ENCODE measurements around the gene PSEN1.

The PSEN1 gene

GRCh38 chr14:73125169-73125588, 11.1 kb upstream of the PSEN1 start:
- Histone ChIP-seq H3K4me3 (ENCODE audit: low read length) (no peak overlapping the region), H3K4me1 (ENCODE audit: control insufficient read depth, insufficient read depth, low read length) (0 out of 2 replicates have a peak, but pooled peaks cover 1% of the 10 kb centered on the region), H3K27ac (ENCODE audit: low read length) (no peak overlapping the region), H3K36me3 (ENCODE audit: control insufficient read depth, insufficient read depth, low read length) (no peaks in the 10 kb centered on the region), H3K27me3 (ENCODE audit: control insufficient read depth, insufficient read depth, low read length) (no peaks in the 10 kb centered on the region), H3K9me3 (ENCODE audit: control insufficient read depth, insufficient read depth, low read length) (no peaks in the 10 kb centered on the region)
- no CpG with 5 or more reads among the region's 5 CpGs for WGBS (ENCODE audit: insufficient coverage, insufficient read length)
- no peak for DNase-seq (ENCODE audit: low read depth, low spot score)

GRCh38 chr14:73125746-73126145, 10.6 kb upstream of the PSEN1 start:
- Histone ChIP-seq H3K4me3 (ENCODE audit: low read length) (no peak overlapping the region), H3K36me3 (ENCODE audit: control insufficient read depth, insufficient read depth, low read length) (no peaks in the 10 kb centered on the region), H3K27ac (ENCODE audit: low read length) (no peak overlapping the region), H3K27me3 (ENCODE audit: control insufficient read depth, insufficient read depth, low read length) (no peaks in the 10 kb centered on the region), H3K4me1 (ENCODE audit: control insufficient read depth, insufficient read depth, low read length) (0 out of 2 replicates have a peak, but pooled peaks cover 1% of the 10 kb centered on the region), H3K9me3 (ENCODE audit: control insufficient read depth, insufficient read depth, low read length) (no peaks in the 10 kb centered on the region)
- DNase-seq (ENCODE audit: low read depth, low spot score), result no peak
- WGBS (ENCODE audit: insufficient coverage, insufficient read length), result no CpG with 5 or more reads among the region's 3 CpGs

GRCh38 chr14:73133795-73134194, 2.5 kb upstream of the PSEN1 start:
- no CpG with 5 or more reads among the region's 3 CpGs for WGBS (ENCODE audit: insufficient coverage, insufficient read length)
- no peaks in the 10 kb centered on the region for H3K9me3 ChIP-seq (ENCODE audit: control insufficient read depth, insufficient read depth, low read length)
- no peak overlapping the region for H3K27ac ChIP-seq (ENCODE audit: low read length)

GRCh38 chr14:73136085-73136386, 271 bp upstream of the PSEN1 start:
- WGBS (ENCODE audit: insufficient coverage, insufficient read length), result no CpG with 5 or more reads among the region's 16 CpGs
- Histone ChIP-seq H3K9me3 (ENCODE audit: control insufficient read depth, insufficient read depth, low read length) (no peaks in the 10 kb centered on the region; the same call in 1 of the 2 replicates), H3K36me3 (ENCODE audit: control insufficient read depth, insufficient read depth, low read length) (no peaks in the 10 kb centered on the region), H3K4me3 (ENCODE audit: low read length) (peak overlapping the region; percentile 76; the same call in 1 of the 2 replicates), H3K27ac (ENCODE audit: low read length) (no peak overlapping the region), H3K27me3 (ENCODE audit: control insufficient read depth, insufficient read depth, low read length) (no peaks in the 10 kb centered on the region), H3K4me1 (ENCODE audit: control insufficient read depth, insufficient read depth, low read length) (peaks cover 6% of the 10 kb centered on the region)
- DNase-seq (ENCODE audit: low read depth, low spot score), result no peak

More at GRCh38 chr14:73133795-73134194, 2.5 kb upstream of the PSEN1 start:
- no peak for DNase-seq (ENCODE audit: low read depth, low spot score)
- Histone ChIP-seq H3K4me1 (ENCODE audit: control insufficient read depth, insufficient read depth, low read length) (peaks cover 4% of the 10 kb centered on the region), H3K27me3 (ENCODE audit: control insufficient read depth, insufficient read depth, low read length) (no peaks in the 10 kb centered on the region), H3K4me3 (ENCODE audit: low read length) (no peak overlapping the region), H3K36me3 (ENCODE audit: control insufficient read depth, insufficient read depth, low read length) (no peaks in the 10 kb centered on the region)

GRCh38 chr14:73140811-73141323, 4.6 kb downstream of the PSEN1 start:
- DNase-seq (ENCODE audit: low read depth, low spot score), result no peak
- Histone ChIP-seq H3K27me3 (ENCODE audit: control insufficient read depth, insufficient read depth, low read length) (no peaks in the 10 kb centered on the region), H3K27ac (ENCODE audit: low read length) (no peak overlapping the region), H3K4me1 (ENCODE audit: control insufficient read depth, insufficient read depth, low read length) (peaks cover 6% of the 10 kb centered on the region), H3K36me3 (ENCODE audit: control insufficient read depth, insufficient read depth, low read length) (no peaks in the 10 kb centered on the region), H3K4me3 (ENCODE audit: low read length) (no peak overlapping the region), H3K9me3 (ENCODE audit: control insufficient read depth, insufficient read depth, low read length) (no peaks in the 10 kb centered on the region; the same call in 1 of the 2 replicates)
- WGBS (ENCODE audit: insufficient coverage, insufficient read length), result no CpG with 5 or more reads among the region's 1 CpG

- Histone ChIP-seq H3K4me3 (ENCODE audit: low read length) (no peak overlapping the region), H3K27ac (ENCODE audit: low read length) (no peak overlapping the region), H3K36me3 (ENCODE audit: control insufficient read depth, insufficient read depth, low read length) (no peaks in the 10 kb centered on the region), H3K4me1 (ENCODE audit: control insufficient read depth, insufficient read depth, low read length) (peaks cover 6% of the 10 kb centered on the region), H3K9me3 (ENCODE audit: control insufficient read depth, insufficient read depth, low read length) (no peaks in the 10 kb centered on the region; the same call in 1 of the 2 replicates), H3K27me3 (ENCODE audit: control insufficient read depth, insufficient read depth, low read length) (no peaks in the 10 kb centered on the region)
- DNase-seq (ENCODE audit: low read depth, low spot score), result no peak
- 100% methylated on average over 1 of the region's 2 CpGs for WGBS (ENCODE audit: insufficient coverage, insufficient read length)
Observed at GRCh38 chr14:73142216-73142615, 5.9 kb downstream of the PSEN1 start.

GRCh38 chr14:73143003-73143402, 6.7 kb downstream of the PSEN1 start:
- Histone ChIP-seq H3K4me3 (ENCODE audit: low read length) (no peak overlapping the region), H3K9me3 (ENCODE audit: control insufficient read depth, insufficient read depth, low read length) (no peaks in the 10 kb centered on the region; the same call in 1 of the 2 replicates), H3K4me1 (ENCODE audit: control insufficient read depth, insufficient read depth, low read length) (0 out of 2 replicates have a peak, but pooled peaks cover 2% of the 10 kb centered on the region), H3K36me3 (ENCODE audit: control insufficient read depth, insufficient read depth, low read length) (no peaks in the 10 kb centered on the region), H3K27ac (ENCODE audit: low read length) (no peak overlapping the region), H3K27me3 (ENCODE audit: control insufficient read depth, insufficient read depth, low read length) (no peaks in the 10 kb centered on the region)
- DNase-seq (ENCODE audit: low read depth, low spot score), result no peak
- WGBS (ENCODE audit: insufficient coverage, insufficient read length), result no CpG with 5 or more reads among the region's 5 CpGs

GRCh38 chr14:73143617-73144016, 7.3 kb downstream of the PSEN1 start:
- H3K9me3 ChIP-seq (ENCODE audit: control insufficient read depth, insufficient read depth, low read length), result no peaks in the 10 kb centered on the region; the same call in 1 of the 2 replicates
- H3K27me3 ChIP-seq (ENCODE audit: control insufficient read depth, insufficient read depth, low read length), result no peaks in the 10 kb centered on the region
- DNase-seq (ENCODE audit: low read depth, low spot score), result no peak
- no peak overlapping the region for H3K4me3 ChIP-seq (ENCODE audit: low read length)
- WGBS (ENCODE audit: insufficient coverage, insufficient read length), result no CpG with 5 or more reads among the region's 3 CpGs
- H3K4me1 ChIP-seq (ENCODE audit: control insufficient read depth, insufficient read depth, low read length), result 0 out of 2 replicates have a peak, but pooled peaks cover 2% of the 10 kb centered on the region
- no peaks in the 10 kb centered on the region for H3K36me3 ChIP-seq (ENCODE audit: control insufficient read depth, insufficient read depth, low read length)
- H3K27ac ChIP-seq (ENCODE audit: low read length), result no peak overlapping the region

GRCh38 chr14:73145371-73145770, 9.1 kb downstream of the PSEN1 start:
- 0 out of 2 replicates have a peak, but pooled peaks cover 2% of the 10 kb centered on the region for H3K4me1 ChIP-seq (ENCODE audit: control insufficient read depth, insufficient read depth, low read length)
- no peak overlapping the region for H3K27ac ChIP-seq (ENCODE audit: low read length)
- H3K4me3 ChIP-seq (ENCODE audit: low read length), result no peak overlapping the region
- DNase-seq (ENCODE audit: low read depth, low spot score), result no peak
- H3K36me3 ChIP-seq (ENCODE audit: control insufficient read depth, insufficient read depth, low read length), result no peaks in the 10 kb centered on the region
- WGBS (ENCODE audit: insufficient coverage, insufficient read length), result no CpG with 5 or more reads among the region's 3 CpGs
- no peaks in the 10 kb centered on the region for H3K27me3 ChIP-seq (ENCODE audit: control insufficient read depth, insufficient read depth, low read length)
- H3K9me3 ChIP-seq (ENCODE audit: control insufficient read depth, insufficient read depth, low read length), result no peaks in the 10 kb centered on the region; the same call in 1 of the 2 replicates

- H3K27ac ChIP-seq (ENCODE audit: low read length), result no peak overlapping the region
- no CpG with 5 or more reads among the region's 3 CpGs for WGBS (ENCODE audit: insufficient coverage, insufficient read length)
- no peak for DNase-seq (ENCODE audit: low read depth, low spot score)
Observed at GRCh38 chr14:73146111-73146510, 9.8 kb downstream of the PSEN1 start.

GRCh38 chr14:73149753-73150152, 13.4 kb downstream of the PSEN1 start:
- Histone ChIP-seq H3K36me3 (ENCODE audit: control insufficient read depth, insufficient read depth, low read length) (no peaks in the 10 kb centered on the region), H3K4me3 (ENCODE audit: low read length) (no peak overlapping the region), H3K4me1 (ENCODE audit: control insufficient read depth, insufficient read depth, low read length) (no peaks in the 10 kb centered on the region), H3K27ac (ENCODE audit: low read length) (no peak overlapping the region), H3K9me3 (ENCODE audit: control insufficient read depth, insufficient read depth, low read length) (no peaks in the 10 kb centered on the region), H3K27me3 (ENCODE audit: control insufficient read depth, insufficient read depth, low read length) (no peaks in the 10 kb centered on the region)
- DNase-seq (ENCODE audit: low read depth, low spot score), result no peak
- no CpG with 5 or more reads among the region's 2 CpGs for WGBS (ENCODE audit: insufficient coverage, insufficient read length)

More at GRCh38 chr14:73146111-73146510, 9.8 kb downstream of the PSEN1 start:
- Histone ChIP-seq H3K9me3 (ENCODE audit: control insufficient read depth, insufficient read depth, low read length) (no peaks in the 10 kb centered on the region), H3K36me3 (ENCODE audit: control insufficient read depth, insufficient read depth, low read length) (no peaks in the 10 kb centered on the region), H3K4me3 (ENCODE audit: low read length) (no peak overlapping the region), H3K27me3 (ENCODE audit: control insufficient read depth, insufficient read depth, low read length) (no peaks in the 10 kb centered on the region), H3K4me1 (ENCODE audit: control insufficient read depth, insufficient read depth, low read length) (no peaks in the 10 kb centered on the region)

All from iPS DF 6.9 (cell line).